HG03196 (cell line): ENCODE measurements around the gene DNAJB4.
"Not testable (repeated sequence)": the region's sequence is repeated elsewhere in the genome, so short reads cannot be mapped to it uniquely, and the experiment has no call there.

Source experiments
- ATAC-seq: cut with Tn5 transposase; IDR thresholded peaks from one replicate; pipeline ENCODE4 v1.9.1; 2021; ENCODE audit not compliant: unreplicated experiment

The DNAJB4 gene

GRCh38 chr1:77990629-77991204 lies 14.0 kb upstream of the DNAJB4 start:
- no peak for ATAC-seq

DNA sequence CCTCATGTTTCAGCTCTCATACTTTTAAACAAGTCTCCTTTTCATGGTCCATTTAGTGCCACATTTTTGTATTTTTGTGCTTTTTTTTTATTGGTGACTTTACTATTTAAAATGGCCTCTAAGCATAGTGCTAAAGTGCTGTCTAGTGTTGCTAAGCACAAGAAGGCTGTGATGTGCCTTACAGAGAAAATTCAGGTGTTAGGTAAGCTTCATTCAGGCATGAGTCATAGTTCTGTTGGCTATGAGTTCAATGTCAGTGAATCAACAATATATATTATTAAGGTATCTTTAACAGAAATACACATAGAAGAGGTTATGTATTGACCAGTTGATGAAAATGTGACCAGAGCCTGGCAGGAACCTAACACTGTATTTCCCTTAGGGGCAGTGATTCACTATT lies 13.1 kb upstream of the DNAJB4 start:
- ATAC-seq: no peak

DNA sequence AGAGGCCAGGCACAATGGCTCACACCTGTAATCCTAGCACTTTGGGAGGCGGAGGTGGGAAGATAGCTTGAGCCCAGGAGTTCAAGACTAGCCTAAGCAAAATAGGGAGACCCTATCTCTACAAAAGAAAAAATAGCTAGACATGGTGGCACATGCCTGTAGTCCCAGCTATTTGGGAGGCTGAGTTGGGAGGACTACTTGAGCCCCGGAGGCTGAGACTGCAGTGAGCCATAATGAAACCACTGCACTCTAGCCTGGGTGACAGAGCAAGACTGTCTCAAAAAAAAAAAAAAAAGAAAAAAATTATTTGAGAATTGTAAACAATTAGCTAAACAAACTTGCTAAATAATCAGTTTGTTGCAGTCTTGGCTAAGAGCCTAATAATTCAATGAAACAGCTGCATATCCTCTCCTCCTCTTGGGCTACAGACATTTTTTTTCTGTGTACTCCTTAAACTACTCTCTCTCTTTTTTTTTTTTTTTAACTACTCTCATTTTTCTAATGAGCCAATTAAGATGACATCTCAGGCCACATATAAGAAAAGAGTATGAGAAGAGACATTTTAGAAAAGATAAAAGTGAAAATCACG lies 10.5 kb upstream of the DNAJB4 start:
- ATAC-seq: no peak

- no peak for ATAC-seq
Observed at GRCh38 chr1:77996734-77997133, 8.0 kb upstream of the DNAJB4 start.

DNA sequence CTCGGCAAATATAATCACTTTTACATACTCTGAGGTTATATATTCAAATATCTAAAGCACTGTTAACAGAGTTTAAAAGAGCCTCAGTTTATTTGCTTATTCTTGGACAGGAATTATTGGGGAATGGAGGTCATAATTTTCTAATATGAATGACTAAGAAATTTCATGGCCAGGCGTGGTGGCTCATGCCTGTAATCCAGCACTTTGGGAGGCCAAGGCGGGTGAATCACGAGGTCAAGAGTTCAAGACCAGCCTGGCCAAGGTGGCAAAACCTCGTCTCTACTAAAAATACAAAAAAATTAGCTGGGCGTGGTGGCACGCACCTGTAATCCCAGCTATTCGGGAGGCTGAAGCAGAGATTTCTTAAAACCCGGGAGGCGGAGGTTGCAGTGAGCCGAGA lies 4.2 kb upstream of the DNAJB4 start:
- not testable (repeated sequence) for ATAC-seq

- no peak for ATAC-seq
Observed at GRCh38 chr1:78003070-78003746, 1.5 kb upstream of the DNAJB4 start.

DNA sequence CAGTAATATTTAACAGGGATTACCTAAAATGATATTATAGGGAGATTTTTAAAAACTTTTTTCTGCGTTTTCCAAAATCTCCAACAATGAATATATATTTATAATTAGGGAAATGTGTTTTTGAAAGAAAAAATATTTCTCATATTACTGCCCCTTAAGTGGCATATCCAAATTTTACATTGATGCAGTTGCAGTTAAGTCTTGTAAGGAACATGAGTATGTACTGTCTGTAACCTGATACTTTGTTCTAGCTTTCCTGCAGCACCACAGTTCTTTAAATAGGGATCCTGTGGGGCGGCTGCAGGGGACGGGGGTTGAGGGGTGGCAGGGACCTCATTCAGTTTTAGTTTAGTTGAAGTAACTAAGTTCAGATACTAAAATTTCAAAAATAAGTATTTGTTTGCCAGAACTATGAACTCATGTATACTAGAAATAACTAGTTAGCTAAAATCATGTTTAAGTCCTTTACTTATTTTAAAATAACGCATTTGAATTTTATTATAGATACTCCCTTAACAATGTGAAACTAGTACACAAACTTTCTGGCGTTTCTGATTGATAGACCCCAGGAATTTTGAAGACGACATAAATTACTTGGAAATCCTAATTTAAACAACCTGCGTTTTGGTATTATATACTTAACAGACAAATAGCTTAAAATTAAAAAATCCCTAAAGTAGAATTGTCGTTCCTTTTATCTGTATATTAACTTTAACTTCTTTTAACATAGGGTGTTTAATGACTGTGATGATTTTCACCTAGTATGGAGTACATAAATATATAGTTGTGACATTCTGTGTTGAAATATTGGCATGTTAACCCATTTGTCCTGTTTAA lies 639 bp upstream of the DNAJB4 start:
- ATAC-seq: peak; percentile 38

DNA sequence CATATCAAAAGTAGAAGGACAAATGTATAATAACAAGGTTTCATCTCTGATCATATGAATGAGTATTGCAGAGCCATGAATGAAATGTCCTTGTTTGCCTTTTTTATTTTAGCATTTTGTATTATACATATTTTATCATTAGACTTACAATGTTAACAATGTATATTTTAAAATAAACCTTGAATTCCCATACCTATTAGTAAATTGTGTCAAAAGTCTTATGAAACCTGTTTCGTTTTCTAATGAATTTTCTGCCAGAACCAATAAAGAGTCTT lies 646 bp downstream of the DNAJB4 start:
- no peak for ATAC-seq

GRCh38 chr1:78005755-78006154 lies 1.0 kb downstream of the DNAJB4 start:
- ATAC-seq: no peak

DNA sequence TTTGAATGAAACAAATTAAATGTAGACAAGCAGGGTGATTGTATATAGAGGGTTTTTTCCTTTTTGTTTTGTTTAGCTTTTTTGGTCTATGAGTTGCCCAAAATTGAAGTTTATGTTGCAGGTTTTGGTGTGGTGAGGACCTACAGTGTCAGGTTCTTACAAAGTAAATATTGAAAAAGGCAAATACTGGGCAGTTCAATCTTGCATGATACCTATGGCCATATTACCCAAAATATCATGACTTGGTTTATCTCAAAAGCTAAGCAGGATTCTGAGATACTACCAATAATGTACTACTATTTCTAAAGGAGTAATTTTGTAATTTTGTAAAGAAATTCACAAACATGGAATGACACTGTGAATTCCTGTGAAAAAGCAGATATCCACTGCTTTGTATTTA lies 1.8 kb downstream of the DNAJB4 start:
- no peak for ATAC-seq

- ATAC-seq: no peak
Observed at GRCh38 chr1:78007677-78008341, 3.1 kb downstream of the DNAJB4 start.

- ATAC-seq: no peak
Observed at GRCh38 chr1:78009276-78009675, 4.5 kb downstream of the DNAJB4 start.

DNA sequence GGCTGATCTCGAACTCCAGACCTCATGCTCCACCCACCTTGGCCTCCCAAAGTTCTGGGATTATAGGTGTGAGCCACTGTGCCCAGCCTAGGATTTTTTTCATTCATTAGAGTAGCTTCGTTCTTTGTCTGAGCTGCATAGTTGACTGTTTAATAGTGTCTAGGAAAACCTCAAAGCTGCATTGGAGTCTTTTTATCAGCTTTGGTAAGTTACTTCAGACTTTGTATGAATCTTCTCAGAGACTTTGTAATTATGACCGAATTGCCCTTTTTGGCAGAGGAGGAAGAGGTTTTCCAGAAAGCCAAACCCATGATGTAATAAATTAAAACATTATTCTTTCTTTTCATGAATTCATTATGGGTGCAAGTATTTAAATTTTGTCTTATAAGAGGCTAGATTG lies 5.1 kb downstream of the DNAJB4 start:
- ATAC-seq: no peak

DNA sequence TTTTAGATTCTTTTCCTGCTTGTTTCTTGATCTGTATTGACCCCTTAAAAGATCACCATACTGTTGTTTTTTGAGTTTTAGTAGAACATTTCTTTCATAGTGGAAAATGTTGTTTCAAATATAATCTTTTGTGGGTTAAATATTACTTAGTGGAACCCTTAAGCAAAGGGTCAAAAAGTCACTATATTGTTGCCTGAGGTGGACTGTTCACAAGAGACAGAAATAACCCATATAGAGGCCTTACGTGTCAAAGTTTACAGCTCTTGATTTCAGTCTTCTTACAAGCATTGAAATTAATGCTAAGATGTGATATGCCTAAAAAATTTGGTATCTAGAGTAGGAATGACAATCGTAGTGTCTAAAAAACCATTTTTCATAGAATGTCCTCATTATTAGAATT lies 6.3 kb downstream of the DNAJB4 start:
- ATAC-seq: no peak

DNA sequence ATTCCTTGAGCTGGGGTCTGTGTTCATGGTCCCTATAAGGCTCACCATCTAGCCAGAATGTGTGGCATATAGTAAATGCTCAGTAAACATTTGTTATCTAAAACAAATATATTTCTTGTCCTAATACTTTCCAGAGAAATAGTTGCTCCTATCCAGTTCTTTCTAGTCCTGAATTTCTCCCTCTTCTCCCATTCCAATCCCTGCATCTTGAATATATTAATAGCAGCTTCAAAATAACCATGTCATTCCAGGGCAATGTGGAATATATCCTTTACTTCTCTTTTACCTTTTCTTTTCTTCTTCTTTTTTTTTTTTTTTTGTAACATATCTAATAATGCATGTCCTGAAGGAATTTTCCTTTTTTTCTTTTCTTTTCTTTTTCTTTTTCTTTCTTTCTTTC lies 10.4 kb downstream of the DNAJB4 start:
- no peak for ATAC-seq

DNA sequence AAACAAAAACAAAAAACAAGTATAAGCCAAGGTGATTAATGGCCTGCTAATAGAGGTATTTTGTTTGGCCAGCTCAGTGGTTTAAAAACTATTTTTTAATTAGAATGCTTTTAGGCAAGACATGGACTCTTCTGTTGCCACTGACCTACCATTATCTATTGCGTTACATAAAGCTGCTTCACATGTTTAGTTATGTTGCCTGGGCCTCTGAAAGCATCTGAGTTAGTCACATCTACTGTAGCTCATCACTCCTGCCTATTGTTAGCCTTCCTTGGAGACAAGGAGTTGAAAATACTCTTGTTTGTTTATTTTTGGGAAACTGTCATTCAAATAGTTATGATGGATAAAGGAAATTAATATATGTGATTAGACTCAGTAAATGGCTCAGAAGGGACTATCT lies 14.3 kb downstream of the DNAJB4 start:
- ATAC-seq: no peak

- not testable (repeated sequence) for ATAC-seq
Observed at GRCh38 chr1:78021134-78021533, 16.4 kb downstream of the DNAJB4 start.

- no peak for ATAC-seq
Observed at GRCh38 chr1:78029793-78030192, 25.1 kb downstream of the DNAJB4 start.

DNA sequence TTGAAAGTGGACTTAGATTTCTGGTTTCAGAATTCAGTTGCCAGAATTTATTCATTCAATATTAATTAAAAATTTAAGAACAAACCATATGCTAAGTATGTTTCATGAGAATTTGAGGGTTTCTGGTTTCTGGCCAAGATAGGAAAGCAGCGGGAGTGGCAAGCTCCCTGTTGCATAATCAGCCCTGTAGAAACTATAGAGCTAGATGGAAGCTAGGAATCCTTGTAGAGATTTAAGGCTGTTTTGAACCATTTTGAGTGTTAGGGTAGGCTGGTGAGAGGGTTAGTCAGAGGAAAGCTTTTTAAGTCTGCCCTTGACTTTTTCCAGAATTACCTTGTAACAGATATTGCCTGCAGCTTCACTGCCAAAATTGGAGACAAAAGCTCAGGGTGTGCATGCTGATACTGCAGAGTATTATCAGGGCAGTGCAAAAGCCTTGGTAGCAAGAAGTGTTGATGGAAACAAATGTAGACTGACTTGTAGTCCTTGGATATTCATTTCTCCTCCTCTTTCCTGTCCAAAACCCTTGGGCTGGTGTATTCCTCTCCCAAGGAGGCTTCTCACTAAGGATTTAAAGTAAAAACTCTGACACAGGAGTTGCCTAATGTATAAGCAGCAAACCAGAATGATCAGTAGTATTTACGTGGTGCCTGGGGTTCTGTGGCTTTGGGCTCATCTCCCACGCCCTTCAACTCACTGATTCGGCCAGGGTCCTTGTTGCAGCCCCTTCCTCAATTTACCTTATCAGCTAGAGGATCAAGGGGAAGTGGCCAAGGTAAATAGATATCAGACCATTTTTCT lies 28.5 kb downstream of the DNAJB4 start:
- ATAC-seq: no peak

- ATAC-seq: no peak
Observed at GRCh38 chr1:78033797-78034172, 29.0 kb downstream of the DNAJB4 start.

DNA sequence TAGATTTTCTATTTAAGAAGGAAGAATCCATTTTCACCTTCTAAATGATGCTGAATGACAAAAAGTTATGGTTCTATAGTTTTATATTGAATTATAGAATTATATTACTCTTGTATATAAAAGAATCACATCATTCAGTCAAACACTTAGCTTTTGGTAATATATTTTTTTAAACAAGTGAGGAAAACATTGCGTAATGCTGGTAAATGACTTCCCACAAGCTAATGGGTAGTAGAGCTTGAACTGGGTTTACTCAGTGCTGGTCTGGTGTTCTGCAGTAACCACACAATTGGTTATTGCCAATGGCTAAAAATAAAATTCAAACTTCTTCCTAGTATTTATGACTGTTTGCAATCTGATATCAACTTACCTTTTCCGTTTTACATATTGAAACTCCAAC lies 30.4 kb downstream of the DNAJB4 start:
- ATAC-seq: no peak
